IgD-negative memory B cell (primary cell): ENCODE results near the gene EIF6. TPM values are rescaled to one million over a fixed set of nuclear protein-coding genes. Genes with fewer than 3 reads are reported as not detected.

Source experiments
- H3K27ac Mint-ChIP-seq, 3 donors: one replicate each; pipeline ENCODE4 v1.8.0; 2020 to 2022; ENCODE audit warnings: mild to moderate bottlenecking in 3 of 3, mixed read lengths in 3 of 3, moderate library complexity in 1 of 3
- H3K27me3 Mint-ChIP-seq: one replicate; pipeline ENCODE4 v1.8.0; 2021; ENCODE audit warnings: mixed read lengths
- H3K36me3 Mint-ChIP-seq: one replicate; pipeline ENCODE4 v1.8.0; 2020; ENCODE audit warnings: mild to moderate bottlenecking, mixed read lengths
- H3K4me1 Mint-ChIP-seq, 3 donors: one replicate each; pipeline ENCODE4 v1.8.0; 2020 to 2022; ENCODE audit warnings: mixed read lengths in 3 of 3, mild to moderate bottlenecking in 1 of 3
- H3K4me3 Mint-ChIP-seq, 4 donors: one replicate each; pipeline ENCODE4 v1.8.0; 2020 to 2022; ENCODE audit warnings: mild to moderate bottlenecking in 4 of 4, mixed read lengths in 4 of 4, moderate library complexity in 3 of 4
- H3K9me3 Mint-ChIP-seq, 3 donors: one replicate each; pipeline ENCODE4 v1.8.0; 2020 to 2021; ENCODE audit warnings: mixed read lengths in 3 of 3, mild to moderate bottlenecking in 1 of 3
- polyA plus RNA-seq: library from polyadenylated mRNA; unstranded; fragments of 300-500 nt; fragmentation: Illumina TruSeq; gene quantifications from one replicate; pipeline ENCODE4 v1.2.3, GENCODE V29; 2021

The EIF6 gene
- polyA plus RNA-seq, 1 donor from 2014 or later = 204 TPM

DNA sequence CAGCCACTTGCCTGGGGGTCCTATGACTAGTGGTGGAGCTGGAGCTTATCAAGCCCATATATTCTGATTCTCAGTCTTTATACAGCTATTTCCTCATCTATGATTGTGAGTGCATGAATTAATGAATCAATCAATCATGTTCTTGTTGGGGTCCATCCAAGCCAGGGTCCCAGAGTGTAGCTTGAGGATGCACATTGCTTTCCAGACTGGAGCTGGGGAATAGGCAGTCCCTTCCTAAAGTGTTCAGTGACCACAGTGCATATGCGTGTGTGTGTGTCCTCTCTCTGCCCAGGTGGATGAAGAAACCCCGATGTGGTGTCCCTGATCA, 33.0 kb downstream of the EIF6 start:
- no peaks in the 10 kb centered on the region for H3K27me3 Mint-ChIP-seq
- H3K4me3 Mint-ChIP-seq = peak overlapping the region in 2 of 4 donors; percentile 35 to 84
- H3K9me3 Mint-ChIP-seq = no peaks in the 10 kb centered on the region
- H3K36me3 Mint-ChIP-seq = peaks cover 4% of the 10 kb centered on the region
- peak overlapping the region; percentile 55 to 91 (median 90) for H3K27ac Mint-ChIP-seq
- H3K4me1 Mint-ChIP-seq = peaks cover 13 to 19% (median 15%) of the 10 kb centered on the region in 3 donors

DNA sequence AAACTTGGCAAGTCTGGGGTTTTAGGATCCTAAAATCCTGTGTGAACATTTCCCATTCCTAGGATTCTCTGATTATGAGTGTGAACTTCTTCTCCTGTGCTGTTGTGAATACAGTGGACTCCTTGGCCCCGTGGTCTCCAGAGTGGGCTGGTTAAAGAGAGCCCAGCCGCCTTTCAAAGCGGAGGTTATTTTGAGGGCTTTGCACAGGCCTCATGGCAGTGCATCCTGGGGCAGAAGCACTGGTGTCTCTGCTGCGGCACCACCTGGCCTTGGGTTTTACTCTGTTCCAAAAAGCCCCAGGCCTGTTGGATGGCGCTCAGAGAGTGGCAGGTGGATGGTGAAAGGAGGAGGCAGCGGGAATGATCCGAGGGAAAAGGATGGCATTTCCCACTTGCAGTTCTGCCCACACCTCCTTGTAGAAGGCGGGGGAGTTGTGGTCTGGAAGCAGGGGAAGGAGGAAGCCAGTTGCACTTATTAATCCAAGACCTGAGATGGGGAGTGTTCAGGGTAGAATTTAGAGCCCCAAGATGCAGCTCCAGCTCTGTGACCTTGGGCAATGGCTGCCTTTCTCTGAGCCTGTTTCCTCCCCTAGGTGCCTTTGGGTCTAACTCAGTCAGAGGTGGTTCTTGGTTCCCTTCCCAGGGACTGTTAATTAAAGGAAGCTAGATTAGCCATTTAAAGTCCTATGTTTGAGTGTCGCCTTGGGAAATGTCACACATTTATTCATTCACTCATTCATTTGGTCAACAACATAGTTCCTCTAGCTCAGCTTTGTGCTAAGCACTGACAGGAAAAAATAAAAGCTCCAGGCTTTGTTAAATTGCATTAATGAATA, 35.7 kb downstream of the EIF6 start:
- no peak overlapping the region for H3K4me3 Mint-ChIP-seq
- H3K9me3 Mint-ChIP-seq = no peaks in the 10 kb centered on the region
- H3K4me1 Mint-ChIP-seq = peaks cover 13 to 19% (median 15%) of the 10 kb centered on the region in 3 donors
- no peaks in the 10 kb centered on the region for H3K27me3 Mint-ChIP-seq
- H3K27ac Mint-ChIP-seq = no peak overlapping the region
- H3K36me3 Mint-ChIP-seq = peaks cover 2% of the 10 kb centered on the region

DNA sequence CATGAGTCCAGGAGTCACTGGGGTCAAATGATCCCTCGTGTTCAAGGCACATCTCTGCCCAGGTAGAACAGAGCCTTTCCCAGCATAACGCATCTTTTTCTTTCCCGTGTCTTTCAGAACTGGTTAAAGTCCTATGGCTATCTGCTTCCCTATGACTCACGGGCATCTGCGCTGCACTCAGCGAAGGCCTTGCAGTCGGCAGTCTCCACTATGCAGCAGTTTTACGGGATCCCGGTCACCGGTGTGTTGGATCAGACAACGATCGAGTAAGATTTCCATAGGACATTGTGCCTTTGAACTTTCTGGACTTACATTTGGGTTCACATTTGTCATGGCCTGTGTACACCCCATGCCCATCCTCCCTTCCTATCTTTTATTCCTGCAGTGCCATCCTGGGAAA, 37.8 kb downstream of the EIF6 start:
- no peak overlapping the region for H3K27ac Mint-ChIP-seq

DNA sequence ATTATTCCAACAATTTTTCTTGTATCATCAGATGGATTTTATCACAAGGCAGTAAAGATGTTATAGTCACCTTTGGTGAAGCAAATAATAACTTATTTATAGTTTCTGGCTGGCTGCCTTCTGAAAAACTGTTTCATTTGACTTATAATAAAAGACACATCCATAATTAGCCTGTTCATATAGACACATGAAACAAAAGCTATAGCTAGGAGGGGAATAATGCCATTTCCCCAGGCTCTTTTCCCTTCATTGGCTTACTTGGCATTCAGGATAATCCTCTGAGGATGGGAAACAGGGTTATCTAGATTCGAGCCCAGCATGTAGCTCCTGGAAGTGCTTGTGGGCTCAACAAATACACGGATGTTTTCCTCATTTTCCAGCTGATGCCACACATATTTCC, 40.6 kb downstream of the EIF6 start:
- peaks cover 4% of the 10 kb centered on the region for H3K36me3 Mint-ChIP-seq
- no peaks in the 10 kb centered on the region for H3K9me3 Mint-ChIP-seq
- no peak overlapping the region for H3K27ac Mint-ChIP-seq
- H3K27me3 Mint-ChIP-seq = no peaks in the 10 kb centered on the region
- H3K4me1 Mint-ChIP-seq = peaks cover 0 to 3% (median 0%) of the 10 kb centered on the region in 3 donors
- no peak overlapping the region for H3K4me3 Mint-ChIP-seq

More for the DNA sequence above, 37.8 kb downstream of the EIF6 start:
- Mint-ChIP-seq H3K4me3 (no peak overlapping the region), H3K36me3 (peaks cover 2% of the 10 kb centered on the region), H3K9me3 (no peaks in the 10 kb centered on the region), H3K4me1 (peaks cover 6 to 11% (median 7%) of the 10 kb centered on the region in 3 donors), H3K27me3 (no peaks in the 10 kb centered on the region)

DNA sequence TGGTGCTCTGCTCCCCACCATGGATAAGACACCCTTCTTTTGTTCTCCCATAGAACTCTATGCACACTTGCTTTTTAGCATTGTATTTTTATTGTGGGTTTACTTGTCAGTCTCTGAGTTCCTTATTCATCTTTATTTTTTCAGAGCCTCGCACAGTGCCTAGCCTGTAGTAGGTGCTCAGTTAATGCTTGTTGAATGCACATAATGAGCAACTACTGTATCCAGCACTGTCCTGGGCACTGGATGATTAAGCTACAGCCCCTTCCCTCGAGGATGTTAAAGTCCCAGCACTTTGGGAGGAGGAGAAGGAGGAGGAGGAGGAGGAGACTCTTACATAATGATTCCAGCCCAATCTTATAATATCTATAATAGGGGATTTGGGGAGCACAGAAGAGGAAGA, 41.3 kb downstream of the EIF6 start:
- H3K27me3 Mint-ChIP-seq = peaks cover 3% of the 10 kb centered on the region
- H3K4me3 Mint-ChIP-seq = no peak overlapping the region
- no peaks in the 10 kb centered on the region for H3K9me3 Mint-ChIP-seq
- H3K27ac Mint-ChIP-seq = no peak overlapping the region
- peaks cover 0 to 3% (median 0%) of the 10 kb centered on the region in 3 donors for H3K4me1 Mint-ChIP-seq
- peaks cover 6% of the 10 kb centered on the region for H3K36me3 Mint-ChIP-seq

GRCh38 chr20:35240811-35241293, 43.7 kb downstream of the EIF6 start:
- peaks cover 4% of the 10 kb centered on the region for H3K36me3 Mint-ChIP-seq
- peaks cover 3% of the 10 kb centered on the region for H3K27me3 Mint-ChIP-seq
- H3K4me1 Mint-ChIP-seq = peaks cover 0 to 3% (median 0%) of the 10 kb centered on the region in 3 donors
- H3K4me3 Mint-ChIP-seq = no peak overlapping the region
- H3K9me3 Mint-ChIP-seq = no peaks in the 10 kb centered on the region
- H3K27ac Mint-ChIP-seq = no peak overlapping the region

- Mint-ChIP-seq H3K4me3 (no peak overlapping the region), H3K36me3 (peaks cover 4% of the 10 kb centered on the region), H3K4me1 (peaks cover 0 to 3% (median 0%) of the 10 kb centered on the region in 3 donors), H3K27ac (no peak overlapping the region), H3K27me3 (peaks cover 3% of the 10 kb centered on the region), H3K9me3 (no peaks in the 10 kb centered on the region)
Measured at GRCh38 chr20:35240083-35240810, 44.3 kb downstream of the EIF6 start.

DNA sequence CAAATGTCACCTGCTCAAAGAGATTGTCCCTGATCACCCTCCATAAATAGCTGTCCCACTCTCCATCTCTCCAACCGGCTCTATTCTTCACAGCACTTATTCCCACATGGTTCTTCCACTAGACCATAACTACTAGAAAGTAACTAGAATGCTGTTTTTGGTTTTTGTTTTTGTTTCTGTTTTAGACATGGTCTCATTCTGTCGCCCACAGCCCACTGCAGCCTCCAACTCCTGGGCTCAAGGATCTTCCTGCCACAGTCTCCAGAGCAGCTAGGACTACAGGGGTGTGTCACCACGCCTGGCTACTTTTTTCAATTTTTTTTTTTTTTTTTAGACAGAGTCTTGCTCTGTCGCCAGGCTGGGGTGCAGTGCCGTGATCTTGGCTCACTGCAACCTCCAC, 45.8 kb downstream of the EIF6 start:
- H3K9me3 Mint-ChIP-seq = no peaks in the 10 kb centered on the region
- no peak overlapping the region for H3K27ac Mint-ChIP-seq
- H3K4me3 Mint-ChIP-seq = no peak overlapping the region
- H3K27me3 Mint-ChIP-seq = peaks cover 3% of the 10 kb centered on the region
- peaks cover 0 to 3% (median 1%) of the 10 kb centered on the region in 3 donors for H3K4me1 Mint-ChIP-seq
- peaks cover 11% of the 10 kb centered on the region for H3K36me3 Mint-ChIP-seq

GRCh38 chr20:35238170-35238569, 46.4 kb downstream of the EIF6 start:
- H3K27me3 Mint-ChIP-seq = peaks cover 3% of the 10 kb centered on the region

DNA sequence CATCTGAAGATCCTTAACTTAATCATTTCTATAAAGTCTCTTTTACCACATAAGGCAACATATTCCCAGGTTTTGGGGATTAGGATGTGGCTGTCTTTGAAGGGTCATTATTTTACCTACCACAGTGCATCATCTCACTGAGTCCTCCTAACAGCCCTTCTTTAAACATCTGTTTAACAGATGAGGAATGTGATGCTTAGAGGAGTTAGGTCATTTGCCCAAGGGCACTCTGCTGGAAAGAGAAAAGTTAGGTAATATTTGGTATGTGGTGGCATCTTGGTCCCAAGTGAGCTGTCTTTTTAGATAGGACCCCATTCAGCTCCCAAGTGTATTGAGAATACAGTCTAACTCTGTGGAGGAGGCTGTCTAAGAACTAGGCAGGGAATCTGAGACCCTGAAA, 47.1 kb downstream of the EIF6 start:
- Mint-ChIP-seq H3K9me3 (no peaks in the 10 kb centered on the region), H3K27ac (no peak overlapping the region), H3K4me3 (no peak overlapping the region), H3K4me1 (peaks cover 0 to 3% (median 1%) of the 10 kb centered on the region in 3 donors), H3K36me3 (peaks cover 12% of the 10 kb centered on the region), H3K27me3 (peaks cover 6% of the 10 kb centered on the region)

More at GRCh38 chr20:35238170-35238569, 46.4 kb downstream of the EIF6 start:
- Mint-ChIP-seq H3K4me3 (no peak overlapping the region), H3K36me3 (peaks cover 11% of the 10 kb centered on the region), H3K4me1 (peaks cover 0 to 3% (median 1%) of the 10 kb centered on the region in 3 donors), H3K9me3 (no peaks in the 10 kb centered on the region), H3K27ac (no peak overlapping the region)

DNA sequence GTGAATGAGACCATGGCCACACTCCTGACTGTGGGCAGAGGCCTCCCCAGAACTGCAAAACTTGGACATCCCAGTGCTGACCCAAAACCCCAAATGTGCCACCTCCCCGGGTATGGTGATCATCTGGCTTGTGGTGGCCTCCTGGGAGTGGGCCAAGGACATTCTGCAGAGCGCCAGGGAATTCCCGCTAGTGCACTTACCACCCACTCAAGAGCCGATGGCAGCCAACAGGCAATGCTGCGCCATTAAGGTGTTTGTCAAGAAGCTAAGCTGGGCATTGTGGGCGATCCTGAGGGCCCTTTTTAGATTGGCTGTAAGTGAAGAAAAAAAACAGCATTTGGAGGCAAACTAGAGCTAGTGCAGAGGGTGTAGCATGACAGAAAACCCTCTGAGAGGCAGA, 48.7 kb downstream of the EIF6 start:
- H3K9me3 Mint-ChIP-seq = no peaks in the 10 kb centered on the region
- no peak overlapping the region for H3K4me3 Mint-ChIP-seq
- peaks cover 15% of the 10 kb centered on the region for H3K36me3 Mint-ChIP-seq
- H3K4me1 Mint-ChIP-seq = peaks cover 0 to 3% (median 1%) of the 10 kb centered on the region in 3 donors
- H3K27me3 Mint-ChIP-seq = peaks cover 6% of the 10 kb centered on the region
- H3K27ac Mint-ChIP-seq = no peak overlapping the region

GRCh38 chr20:35232575-35232974, 52.0 kb downstream of the EIF6 start:
- Mint-ChIP-seq H3K4me3 (no peak overlapping the region), H3K9me3 (peaks cover 0 to 2% (median 0%) of the 10 kb centered on the region in 3 donors), H3K36me3 (peaks cover 11% of the 10 kb centered on the region), H3K4me1 (peaks cover 0 to 4% (median 1%) of the 10 kb centered on the region in 3 donors), H3K27me3 (peaks cover 21% of the 10 kb centered on the region), H3K27ac (no peak overlapping the region)
